Liver (tissue), 3 donors: ENCODE results near the gene SEC61G.

Experiments used
- CTCF ChIP-seq: fragments of 150-350 bp; IDR thresholded peaks from 2 replicates; pipeline ENCODE4 v1.5.1; 2017; ENCODE audit warnings: improper control_type of control experiment, low read depth, low read length; ENCODE audit not compliant: missing input control
- NR2F2 ChIP-seq: IDR thresholded peaks from 2 replicates; pipeline ENCODE4 v1.6.1; 2016; ENCODE audit warnings: antibody characterized with exemption
- donor health status: healthy.
- donor health status: healthy.

GRCh38 chr7:54722502-54722901, 36.5 kb downstream of the SEC61G start:
- TF ChIP-seq CTCF: no peak
- no peak for TF ChIP-seq NR2F2
